Measurements from ENCODE around the gene NDUFA11. TPM values are rescaled to one million over a fixed set of nuclear protein-coding genes. Genes with fewer than 3 reads are reported as not detected.
A peak's percentile ranks its signal among the peaks of the same experiment; 100 is the strongest.

NDUFA11 gene
- total and polyA plus RNA-seq, 2 of the 4 experiments (the other 2 are of a cell fraction), result 375 to 1,276 TPM

GRCh38 chr19:5948752-5949564, 45.4 kb upstream of the NDUFA11 start (continued):
- no peak for TF ChIP-seq CHD1 (IDR thresholded peaks at IDR 0.05; ENCODE audit: low read depth, low read length)

GRCh38 chr19:5947435-5947834, 43.8 kb upstream of the NDUFA11 start:
- peaks cover 40 to 97% of the 10 kb centered on the region in 2 experiments for H3K79me1 ChIP-seq (ENCODE audit: low read depth in 1 of 2, low read length in 2 of 2)
- BruUV-seq (replicated peaks), result no TSS peak
- H3K9ac ChIP-seq (ENCODE audit: low read depth, low read length), result peak overlapping the region; percentile 42
- H3K4me2 ChIP-seq (ENCODE audit: low read depth, low read length), result peak overlapping the region; percentile 32; the same call in 1 of the 2 replicates
- H3K27ac ChIP-seq (ENCODE audit: insufficient read depth, low read length), result peak overlapping the region; percentile 72; the same call in 1 of the 2 replicates
- H2BK5ac ChIP-seq (ENCODE audit: low read depth, low read length, poor library complexity, severe bottlenecking), result peak overlapping the region; percentile 19
- H3K36me3 ChIP-seq (ENCODE audit: control insufficient read depth, insufficient read depth, low read length), result peaks cover 22% of the 10 kb centered on the region
- peak overlapping the region; percentile 58 for H3K4ac ChIP-seq (ENCODE audit: low read depth, low read length)
- peak overlapping the region; percentile 78 for H3K14ac ChIP-seq (replicated peaks; ENCODE audit: low read depth, low read length)
- H3K23ac ChIP-seq (ENCODE audit: low read depth, low read length), result 0 out of 2 replicates have a peak overlapping the region, but pooled peaks have one; percentile 41
- peak overlapping the region in 1 of 2 experiments; percentile 51; a peak in 2 of 4 replicates for H4K8ac ChIP-seq (ENCODE audit: low read depth in 2 of 2, low read length in 2 of 2)
- peak overlapping the region; percentile 36; the same call in 1 of the 2 replicates for H2BK20ac ChIP-seq (ENCODE audit: low read depth, low read length)
- H2BK120ac ChIP-seq (ENCODE audit: low read depth, low read length), result peak overlapping the region; percentile 12; the same call in 1 of the 2 replicates
- peak; percentile 67 for DNase-seq
- peak; percentile 38 for ATAC-seq (ENCODE audit: low read depth)
- POLR2A ChIA-PET (ENCODE audit: unreplicated experiment), result interaction anchor here (0.6 kb wide), 1 partner anchor 13 kb away, joined by 5 read pairs; no protein-coding TSS in a partner anchor
- no peaks in the 10 kb centered on the region for H3K27me3 ChIP-seq (ENCODE audit: control insufficient read depth, insufficient read depth, low read length)
- no peaks in the 10 kb centered on the region for H3K9me3 ChIP-seq (ENCODE audit: control insufficient read depth, insufficient read depth, low read length)
- H4K20me1 ChIP-seq (ENCODE audit: insufficient read depth, low read length), result peaks cover 67% of the 10 kb centered on the region
- in situ Hi-C loops (cut with MboI; ENCODE audit: low sequenced_read_pairs) (no loop called here), dilution Hi-C loops (cut with HindIII; ENCODE audit: low sequenced_read_pairs, unreplicated experiment) (no loop called here), intact Hi-C loops (cut with micrococcal nuclease) (no loop called here)
- 20% methylated on average over 1 of the region's 13 CpGs; no CpG with 5 or more reads in 1 of the 2 experiments for WGBS, 2 experiments (ENCODE audit: extremely low coverage in 2 of 2, insufficient read length in 1 of 2)
- peaks cover 42% of the 10 kb centered on the region for H3K9me1 ChIP-seq (ENCODE audit: insufficient read depth, low read length)
- CTCF ChIA-PET, result interaction anchor here (0.6 to 1.2 kb wide), 3 partner anchors 20 to 144 kb away, joined by 3 to 4 read pairs (median 3); no protein-coding TSS in a partner anchor
- no peak overlapping the region for H3K56ac ChIP-seq (ENCODE audit: extremely low read depth, insufficient read depth, low read length)
- H2AK9ac ChIP-seq (replicated peaks; ENCODE audit: low read depth, low read length, poor library complexity), result peak overlapping the region; percentile 39
- TF ChIP-seq CHD1 (IDR thresholded peaks at IDR 0.05; ENCODE audit: low read depth, low read length), result no peak
- 0 out of 2 replicates have a peak, but pooled peaks have one; percentile 30 for TF ChIP-seq MAZ (IDR thresholded peaks at IDR 0.05; ENCODE audit: borderline replicate concordance, low read depth, low read length)
- TF ChIP-seq SMC3 (IDR thresholded peaks at IDR 0.05; ENCODE audit: low read depth, low read length), result no peak
- TF ChIP-seq POLR2A (IDR thresholded peaks at IDR 0.05; ENCODE audit: low read depth, low read length), result no peak
- TF ChIP-seq CEBPB (IDR thresholded peaks at IDR 0.05; ENCODE audit: low read depth, low read length), result peak; percentile 42
- TF ChIP-seq MAFK (IDR thresholded peaks at IDR 0.05; ENCODE audit: low read depth, low read length), result peak; percentile 70
- TF ChIP-seq RFX5 (IDR thresholded peaks at IDR 0.05; ENCODE audit: low read depth, low read length), result no peak
- TF ChIP-seq USF2 (IDR thresholded peaks at IDR 0.05; ENCODE audit: low read depth, low read length), result peak; percentile 52; the same call in 1 of the 2 replicates
- no peak overlapping the region for H3K4me3 ChIP-seq (ENCODE audit: insufficient read depth, low read depth, low read length)
- peak overlapping the region; percentile 2; the same call in 1 of the 2 replicates for H3K18ac ChIP-seq (ENCODE audit: low read depth, low read length)
- peak overlapping the region; percentile 24 for H4K5ac ChIP-seq (ENCODE audit: low read depth, low read length)
- H2AFZ ChIP-seq (replicated peaks; ENCODE audit: low read length, poor library complexity), result peak overlapping the region; percentile 23
- peak overlapping the region; percentile 23; the same call in 1 of the 2 replicates for H4K91ac ChIP-seq (ENCODE audit: insufficient read depth, low read depth, low read length)
- peaks cover 51% of the 10 kb centered on the region for H3K4me1 ChIP-seq (ENCODE audit: control insufficient read depth, insufficient read depth, low read length)
- peak overlapping the region; percentile 66 for H2AK5ac ChIP-seq (ENCODE audit: low read depth, low read length)
- no peak overlapping the region for H2BK15ac ChIP-seq (ENCODE audit: low read depth, low read length)
